Endothelial cell of umbilical vein (primary cell): ENCODE measurements around the gene CHMP6.

ENCODE experiments used
- POLR2A ChIP-seq: IDR thresholded peaks from 2 replicates; pipeline ENCODE4 v1.6.1; 2012; ENCODE audit warnings: low read depth, mild to moderate bottlenecking, control low read depth, low read length
- TF ChIP-seq, protein P1 (sequence below), 2 donors: IDR thresholded peaks; 1 replicate in 1 of 2; 2 replicates in 1 of 2; pipeline ENCODE4 v1.5.1; 2011; ENCODE audit warnings: low read length in 2 of 2, mild to moderate bottlenecking in 2 of 2, moderate library complexity in 2 of 2, control low read depth in 1 of 2, inconsistent platforms in 1 of 2, low read depth in 1 of 2; ENCODE audit not compliant: insufficient read depth in 1 of 2; ENCODE audit errors: extremely low read depth in 1 of 2

- TF ChIP-seq POLR2A: no peak
- TF ChIP-seq, protein P1, sequence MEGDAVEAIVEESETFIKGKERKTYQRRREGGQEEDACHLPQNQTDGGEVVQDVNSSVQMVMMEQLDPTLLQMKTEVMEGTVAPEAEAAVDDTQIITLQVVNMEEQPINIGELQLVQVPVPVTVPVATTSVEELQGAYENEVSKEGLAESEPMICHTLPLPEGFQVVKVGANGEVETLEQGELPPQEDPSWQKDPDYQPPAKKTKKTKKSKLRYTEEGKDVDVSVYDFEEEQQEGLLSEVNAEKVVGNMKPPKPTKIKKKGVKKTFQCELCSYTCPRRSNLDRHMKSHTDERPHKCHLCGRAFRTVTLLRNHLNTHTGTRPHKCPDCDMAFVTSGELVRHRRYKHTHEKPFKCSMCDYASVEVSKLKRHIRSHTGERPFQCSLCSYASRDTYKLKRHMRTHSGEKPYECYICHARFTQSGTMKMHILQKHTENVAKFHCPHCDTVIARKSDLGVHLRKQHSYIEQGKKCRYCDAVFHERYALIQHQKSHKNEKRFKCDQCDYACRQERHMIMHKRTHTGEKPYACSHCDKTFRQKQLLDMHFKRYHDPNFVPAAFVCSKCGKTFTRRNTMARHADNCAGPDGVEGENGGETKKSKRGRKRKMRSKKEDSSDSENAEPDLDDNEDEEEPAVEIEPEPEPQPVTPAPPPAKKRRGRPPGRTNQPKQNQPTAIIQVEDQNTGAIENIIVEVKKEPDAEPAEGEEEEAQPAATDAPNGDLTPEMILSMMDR (IDR thresholded peaks at IDR 0.05; ENCODE audit: extremely low read depth in 1 of 2, insufficient read depth in 1 of 2, low read depth in 1 of 2, low read length in 2 of 2): no peak
Measured at GRCh38 chr17:81035521-81036196, 44.0 kb downstream of the CHMP6 start.
